Tibial nerve (tissue), 4 donors: Measurements from ENCODE around the gene FGF18. TPM values are rescaled to one million over a fixed set of nuclear protein-coding genes. Genes with fewer than 3 reads are reported as not detected.

Source experiments
- DNase-seq, 2 donors: peaks; one replicate each; pipeline ENCODE4 v3.0.0-alpha.2; 2019; ENCODE audit warnings: low spot score in 2 of 2
- H3K27ac ChIP-seq, 4 donors: fragments of 200-600 bp; sonication (generic) in 3 of 4; one replicate each; pipeline ENCODE4 v1.5.1; 2017 to 2019; ENCODE audit warnings: mild to moderate bottlenecking in 1 of 4
- H3K27me3 ChIP-seq, 2 donors: fragments of 200-600 bp; sonication (generic) in 1 of 2; one replicate each; pipeline versions ENCODE4 v1.5.1 to v1.6.0; 2017 to 2019
- H3K36me3 ChIP-seq, 3 donors: fragments of 200-600 bp; sonication (generic); one replicate each; pipeline ENCODE4 v1.5.1; 2018 to 2019
- H3K4me1 ChIP-seq, 4 donors: fragments of 200-600 bp; sonication (generic) in 3 of 4; one replicate each; pipeline ENCODE4 v1.5.1; 2017 to 2019
- H3K4me3 ChIP-seq, 4 donors: fragments of 200-600 bp; sonication (generic) in 3 of 4; one replicate each; pipeline ENCODE4 v1.5.1; 2017 to 2019; ENCODE audit warnings: mild to moderate bottlenecking in 1 of 4, moderate library complexity in 1 of 4
- H3K9me3 ChIP-seq, 4 donors: fragments of 200-600 bp; sonication (generic) in 3 of 4; one replicate each; pipeline ENCODE4 v1.5.1; 2017 to 2019
- EP300 ChIP-seq, 2 donors: sonication (generic); formaldehyde crosslinking; IDR thresholded peaks; one replicate each; pipeline ENCODE4 v1.6.1; 2017; ENCODE audit warnings: antibody characterized with exemption in 2 of 2, mild to moderate bottlenecking in 1 of 2
- POLR2A ChIP-seq, 2 donors: fragments of 450-650 bp; IDR thresholded peaks; one replicate each; pipeline ENCODE4 v1.6.1; 2017; ENCODE audit warnings: antibody characterized with exemption in 2 of 2, mild to moderate bottlenecking in 2 of 2, moderate library complexity in 2 of 2
- WGBS, 2 donors: methylation state at CpG; one replicate each; pipeline ENCODE4 v1.1.5; 2018; 5-methylcytosine and 5-hydroxymethylcytosine counted together
- total RNA-seq, 4 donors: library from RNA; depleted of rRNA; stranded (reverse); fragments of >200 nt; gene quantifications; one replicate each; pipeline ENCODE4 v1.1.0, GENCODE V29; 2016
- TF ChIP-seq, protein P1 (sequence below), 5 experiments: fragments of 200-600 bp in 3 of 5; fragments of 450-650 bp in 2 of 5; sonication (generic) in 3 of 5; IDR thresholded peaks; one replicate each; pipeline ENCODE4 v1.5.1; 2016 to 2019; ENCODE audit warnings: antibody characterized with exemption in 5 of 5, mild to moderate bottlenecking in 3 of 5, moderate library complexity in 2 of 5

FGF18 gene
- total RNA-seq, 4 donors from 2014 or later, result 2.4 to 6.9 (median 6.4) TPM

DNA sequence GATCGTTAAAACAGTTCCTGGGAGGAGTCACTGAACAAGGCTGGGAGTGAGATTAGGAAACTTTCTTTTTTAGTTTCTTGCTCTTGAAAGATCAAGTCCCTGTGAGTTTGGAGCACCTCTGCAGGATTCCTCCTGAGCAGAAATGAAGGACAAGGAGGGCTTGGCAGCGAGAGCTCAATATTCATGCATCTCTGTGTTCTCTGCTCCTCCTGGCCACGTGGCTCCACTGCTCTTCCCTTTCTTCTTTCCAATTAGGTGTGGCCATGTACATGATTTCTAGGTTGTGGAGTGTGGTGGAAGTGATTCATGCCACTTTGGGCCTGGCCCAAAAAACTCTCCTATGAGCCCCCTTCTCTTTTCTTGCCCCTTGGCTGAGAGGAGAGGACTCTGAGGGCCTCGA is 67.2 kb downstream of the FGF18 start:
- Histone ChIP-seq H3K4me1 (peaks cover 0 to 25% (median 3%) of the 10 kb centered on the region in 4 donors), H3K4me3 (no peak overlapping the region), H3K9me3 (no peaks in the 10 kb centered on the region), H3K27me3 (no peaks in the 10 kb centered on the region), H3K36me3 (no peaks in the 10 kb centered on the region), H3K27ac (no peak overlapping the region)
- TF ChIP-seq, protein P1, sequence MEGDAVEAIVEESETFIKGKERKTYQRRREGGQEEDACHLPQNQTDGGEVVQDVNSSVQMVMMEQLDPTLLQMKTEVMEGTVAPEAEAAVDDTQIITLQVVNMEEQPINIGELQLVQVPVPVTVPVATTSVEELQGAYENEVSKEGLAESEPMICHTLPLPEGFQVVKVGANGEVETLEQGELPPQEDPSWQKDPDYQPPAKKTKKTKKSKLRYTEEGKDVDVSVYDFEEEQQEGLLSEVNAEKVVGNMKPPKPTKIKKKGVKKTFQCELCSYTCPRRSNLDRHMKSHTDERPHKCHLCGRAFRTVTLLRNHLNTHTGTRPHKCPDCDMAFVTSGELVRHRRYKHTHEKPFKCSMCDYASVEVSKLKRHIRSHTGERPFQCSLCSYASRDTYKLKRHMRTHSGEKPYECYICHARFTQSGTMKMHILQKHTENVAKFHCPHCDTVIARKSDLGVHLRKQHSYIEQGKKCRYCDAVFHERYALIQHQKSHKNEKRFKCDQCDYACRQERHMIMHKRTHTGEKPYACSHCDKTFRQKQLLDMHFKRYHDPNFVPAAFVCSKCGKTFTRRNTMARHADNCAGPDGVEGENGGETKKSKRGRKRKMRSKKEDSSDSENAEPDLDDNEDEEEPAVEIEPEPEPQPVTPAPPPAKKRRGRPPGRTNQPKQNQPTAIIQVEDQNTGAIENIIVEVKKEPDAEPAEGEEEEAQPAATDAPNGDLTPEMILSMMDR (IDR thresholded peaks at IDR 0.05), result no peak
- TF ChIP-seq POLR2A (IDR thresholded peaks at IDR 0.05), result no peak
- TF ChIP-seq EP300 (IDR thresholded peaks at IDR 0.05), result no peak
- DNase-seq, result no peak
- 80 to 88% methylated on average over 4 of the region's 4 CpGs for WGBS, 2 donors

DNA sequence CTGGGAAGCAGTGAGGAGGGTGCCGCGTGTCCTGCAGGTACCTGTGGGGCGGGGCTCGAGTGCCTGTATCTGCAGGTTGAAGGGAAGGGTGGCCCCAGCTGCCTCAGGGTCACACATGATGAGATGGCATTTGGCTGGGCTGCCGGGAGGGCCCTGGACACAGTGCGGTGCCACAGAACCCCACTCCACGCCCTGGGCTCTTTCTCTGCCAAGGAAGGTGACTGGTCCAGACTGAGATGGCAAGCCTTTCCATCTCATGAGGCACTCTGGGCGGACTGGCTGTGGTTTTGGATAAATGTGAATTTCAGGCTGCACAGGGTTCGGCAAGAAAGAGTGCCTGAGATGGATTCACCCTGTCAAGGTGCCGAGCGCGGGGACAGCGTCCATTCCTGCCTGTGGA is 69.4 kb downstream of the FGF18 start:
- TF ChIP-seq, protein P1 (IDR thresholded peaks at IDR 0.05), result no peak
- TF ChIP-seq POLR2A (IDR thresholded peaks at IDR 0.05) (no peak), EP300 (IDR thresholded peaks at IDR 0.05) (no peak)
- H3K9me3 ChIP-seq, result no peaks in the 10 kb centered on the region
- H3K4me3 ChIP-seq, result no peak overlapping the region
- peaks cover 0 to 15% (median under 1%) of the 10 kb centered on the region in 4 donors for H3K4me1 ChIP-seq
- DNase-seq, result no peak
- no peak overlapping the region for H3K27ac ChIP-seq
- H3K36me3 ChIP-seq, result no peaks in the 10 kb centered on the region
- 88 to 91% methylated on average over 13 of the region's 13 CpGs for WGBS, 2 donors
- H3K27me3 ChIP-seq, result no peaks in the 10 kb centered on the region

DNA sequence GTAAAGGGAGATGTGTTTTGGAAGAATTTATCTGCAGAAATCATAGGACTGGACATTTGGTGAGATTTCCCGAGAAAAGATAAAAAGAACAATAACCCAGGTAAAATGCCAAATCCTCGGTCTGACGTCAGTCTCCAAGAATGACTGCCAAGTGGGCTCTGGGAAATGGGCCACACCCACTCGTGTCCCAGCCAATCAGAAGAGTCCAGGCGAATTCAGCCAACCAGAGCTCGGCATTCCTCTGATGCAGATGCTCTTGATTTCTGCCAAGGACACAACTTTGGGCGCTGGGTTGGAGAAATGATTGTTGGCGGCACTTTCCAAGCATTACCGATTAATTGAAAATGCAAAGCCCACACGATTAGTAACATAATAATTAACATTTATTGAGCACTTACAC is 73.3 kb downstream of the FGF18 start:
- WGBS, 2 donors, result 79 to 80% methylated on average over 10 of the region's 10 CpGs
- no peaks in the 10 kb centered on the region for H3K36me3 ChIP-seq
- no peaks in the 10 kb centered on the region for H3K27me3 ChIP-seq
- no peak overlapping the region for H3K4me3 ChIP-seq
- H3K4me1 ChIP-seq, result peaks cover 0 to 32% (median 5%) of the 10 kb centered on the region in 4 donors
- peak overlapping the region in 1 of 4 donors; percentile 84 for H3K27ac ChIP-seq
- TF ChIP-seq POLR2A (IDR thresholded peaks at IDR 0.05) (no peak), EP300 (IDR thresholded peaks at IDR 0.05) (no peak)
- TF ChIP-seq, protein P1 (IDR thresholded peaks at IDR 0.05), result no peak
- peak in 1 of 2 donors; percentile 25 for DNase-seq
- no peaks in the 10 kb centered on the region for H3K9me3 ChIP-seq

DNA sequence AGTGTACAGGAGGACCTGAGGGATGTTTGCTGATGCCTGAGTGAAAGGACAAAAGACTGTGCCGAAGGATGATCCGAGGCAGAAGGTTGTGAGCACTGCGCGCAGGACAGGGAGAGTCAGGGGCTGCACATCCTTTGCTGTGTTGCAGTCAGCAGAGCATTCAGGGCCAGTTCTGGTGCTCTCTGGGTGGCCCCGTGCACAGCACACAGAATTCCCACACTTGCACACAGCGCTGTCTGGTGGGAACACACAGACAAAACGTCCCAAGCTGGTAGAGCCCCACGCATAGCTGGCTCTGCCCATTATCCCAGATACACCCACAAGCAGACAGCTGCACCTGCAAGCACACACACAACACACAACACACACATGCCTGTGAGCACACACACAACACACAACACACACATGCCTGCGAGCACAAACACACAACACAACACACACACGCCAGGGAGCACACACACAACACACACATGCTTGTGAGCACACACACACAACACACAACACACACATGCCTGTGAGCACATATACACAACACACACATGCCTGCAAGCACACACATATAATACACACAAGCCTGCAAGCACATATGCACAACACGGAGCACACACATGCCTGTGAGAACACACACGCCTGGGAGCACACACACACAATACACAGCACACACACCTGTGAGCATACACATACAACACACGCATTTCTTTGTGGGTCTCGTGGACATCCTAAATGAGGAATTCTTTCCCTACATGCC is 74.4 kb downstream of the FGF18 start:
- Histone ChIP-seq H3K27me3 (no peaks in the 10 kb centered on the region), H3K4me1 (peaks cover 0 to 32% (median 5%) of the 10 kb centered on the region in 4 donors), H3K4me3 (no peak overlapping the region), H3K27ac (peak overlapping the region in 2 of 4 donors; percentile 71 to 84), H3K9me3 (no peaks in the 10 kb centered on the region), H3K36me3 (no peaks in the 10 kb centered on the region)
- no peak for DNase-seq
- TF ChIP-seq EP300 (IDR thresholded peaks at IDR 0.05) (no peak), POLR2A (IDR thresholded peaks at IDR 0.05) (no peak)
- TF ChIP-seq, protein P1 (IDR thresholded peaks at IDR 0.05), result no peak
- WGBS, 2 donors, result 63 to 78% methylated on average over 14 of the region's 14 CpGs

DNA sequence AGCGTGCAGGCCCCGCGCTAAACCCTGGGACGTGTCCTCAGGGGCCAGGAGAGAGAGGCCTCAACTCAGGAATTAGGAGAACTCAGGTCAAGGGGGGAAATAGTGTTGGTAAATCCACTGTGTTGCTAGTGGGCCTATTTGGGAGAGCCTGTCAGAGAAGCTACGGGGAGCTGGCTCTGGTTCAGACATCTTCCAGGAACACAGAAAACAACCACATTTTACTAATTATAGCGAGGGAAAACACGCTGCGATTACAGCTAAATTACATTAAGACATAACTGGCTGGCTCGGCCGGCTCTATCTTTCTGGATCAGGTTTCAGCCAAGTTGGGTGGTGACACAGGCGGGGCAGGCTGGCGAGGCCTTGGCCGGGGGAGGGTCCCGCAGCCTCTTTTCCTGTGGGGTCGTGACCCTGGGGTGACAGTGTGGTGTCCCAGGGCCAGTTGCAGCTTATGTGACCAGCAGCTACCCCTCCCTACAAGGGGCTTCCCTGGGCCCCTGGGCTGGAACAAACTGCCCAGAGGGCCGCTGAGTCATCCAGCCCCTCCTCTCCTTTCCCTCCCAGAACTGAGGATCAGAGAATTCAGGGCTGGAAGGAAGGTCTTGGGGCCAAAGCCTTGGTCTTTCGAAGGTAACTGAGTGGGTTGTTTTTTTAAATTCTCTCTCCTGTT is 75.1 kb downstream of the FGF18 start:
- peak; percentile 43 to 72 for DNase-seq
- Histone ChIP-seq H3K4me3 (no peak overlapping the region), H3K27ac (peak overlapping the region; percentile 56 to 84 (median 70)), H3K27me3 (no peaks in the 10 kb centered on the region), H3K36me3 (no peaks in the 10 kb centered on the region), H3K9me3 (no peaks in the 10 kb centered on the region), H3K4me1 (peaks cover 0 to 32% (median 5%) of the 10 kb centered on the region in 4 donors)
- TF ChIP-seq POLR2A (IDR thresholded peaks at IDR 0.05), result no peak
- peak in 1 of 2 donors; percentile 65 for TF ChIP-seq EP300 (IDR thresholded peaks at IDR 0.05)
- WGBS, 2 donors, result 9 to 19% methylated on average over 17 of the region's 17 CpGs
